Natural killer cell (primary cell): ENCODE measurements around the gene SLC20A1. TPM values are rescaled to one million over a fixed set of nuclear protein-coding genes. Genes with fewer than 3 reads are reported as not detected.

Experiments
- ATAC-seq, 3 donors: fragments of 150-1000 bp in 2 of 3; fragments of 200-7000 bp in 1 of 3; cut with Tn5 transposase; 1 replicate in 1 of 3; 2 replicates in 2 of 3; pipeline ENCODE4 v1.10.0; 2021; ENCODE audit warnings: mild to moderate bottlenecking in 2 of 3, moderate library complexity in 2 of 3
- DNase-seq, 2 donors: peaks; one replicate each; pipeline versions ENCODE4 v3.0.0 to v3.0.0-alpha.2; 2013 to 2021; ENCODE audit warnings: mixed read lengths in 1 of 2
- H3K27ac ChIP-seq: one replicate; pipeline ENCODE4 v1.5.1; 2013; ENCODE audit warnings: mild to moderate bottlenecking, low read length
- H3K27me3 ChIP-seq: one replicate; pipeline ENCODE4 v1.6.1; 2013; ENCODE audit warnings: low read length; ENCODE audit not compliant: control insufficient read depth, insufficient read depth
- H3K36me3 ChIP-seq: one replicate; pipeline ENCODE4 v1.6.1; 2013; ENCODE audit warnings: low read length; ENCODE audit not compliant: control insufficient read depth, insufficient read depth
- H3K4me1 ChIP-seq: one replicate; pipeline ENCODE4 v1.6.1; 2013; ENCODE audit warnings: low read length; ENCODE audit not compliant: control insufficient read depth, insufficient read depth
- H3K4me3 ChIP-seq: one replicate; pipeline ENCODE4 v1.5.1; 2013; ENCODE audit warnings: low read length
- H3K9me3 ChIP-seq: one replicate; pipeline ENCODE4 v1.6.1; 2013; ENCODE audit warnings: low read length; ENCODE audit not compliant: control insufficient read depth, insufficient read depth
- H3K27ac Mint-ChIP-seq, 2 donors: one replicate each; pipeline ENCODE4 v1.8.0; 2022; ENCODE audit warnings: mild to moderate bottlenecking in 2 of 2, mixed read lengths in 2 of 2, moderate library complexity in 1 of 2
- H3K27me3 Mint-ChIP-seq, 2 donors: one replicate each; pipeline ENCODE4 v1.8.0; 2022; ENCODE audit warnings: low read depth in 2 of 2, mixed read lengths in 2 of 2
- H3K36me3 Mint-ChIP-seq: one replicate; pipeline ENCODE4 v1.8.0; 2022; ENCODE audit warnings: mixed read lengths
- H3K4me1 Mint-ChIP-seq, 2 donors: one replicate each; pipeline ENCODE4 v1.8.0; 2022; ENCODE audit warnings: mixed read lengths in 2 of 2
- H3K4me3 Mint-ChIP-seq: one replicate; pipeline ENCODE4 v1.8.0; 2022; ENCODE audit warnings: mild to moderate bottlenecking, moderate library complexity, mixed read lengths
- H3K9me3 Mint-ChIP-seq, 2 donors: one replicate each; pipeline ENCODE4 v1.8.0; 2022; ENCODE audit warnings: mixed read lengths in 2 of 2
- WGBS: methylation state at CpG from one replicate; pipeline ENCODE4 v1.1.7; 2013; ENCODE audit warnings: missing lambda C conversion rate; ENCODE audit not compliant: insufficient coverage; 5-methylcytosine and 5-hydroxymethylcytosine counted together
- intact Hi-C: fragments of 100-400 bp; cut with micrococcal nuclease; formaldehyde crosslinking; loops from one replicate; pipeline ENCODE4 v1.14.2; 2022
- total RNA-seq, 4 donors: library from RNA; stranded (reverse); fragments of 120-200 nt in 1 of 4; gene quantifications; one replicate each; pipeline versions ENCODE4 v1.2.3 to v1.2.4, GENCODE V29; 2013 to 2022
- TF ChIP-seq, protein P1 (sequence below): fragments of 200-600 bp; IDR thresholded peaks from one replicate; pipeline ENCODE4 v1.8.0; 2022; ENCODE audit warnings: antibody characterized with exemption

Gene SLC20A1
- total RNA-seq, 3 donors from 2014 or later (not counting 1 experiment from before 2014, with no cell fraction given): 193 to 241 (median 233) TPM

DNA sequence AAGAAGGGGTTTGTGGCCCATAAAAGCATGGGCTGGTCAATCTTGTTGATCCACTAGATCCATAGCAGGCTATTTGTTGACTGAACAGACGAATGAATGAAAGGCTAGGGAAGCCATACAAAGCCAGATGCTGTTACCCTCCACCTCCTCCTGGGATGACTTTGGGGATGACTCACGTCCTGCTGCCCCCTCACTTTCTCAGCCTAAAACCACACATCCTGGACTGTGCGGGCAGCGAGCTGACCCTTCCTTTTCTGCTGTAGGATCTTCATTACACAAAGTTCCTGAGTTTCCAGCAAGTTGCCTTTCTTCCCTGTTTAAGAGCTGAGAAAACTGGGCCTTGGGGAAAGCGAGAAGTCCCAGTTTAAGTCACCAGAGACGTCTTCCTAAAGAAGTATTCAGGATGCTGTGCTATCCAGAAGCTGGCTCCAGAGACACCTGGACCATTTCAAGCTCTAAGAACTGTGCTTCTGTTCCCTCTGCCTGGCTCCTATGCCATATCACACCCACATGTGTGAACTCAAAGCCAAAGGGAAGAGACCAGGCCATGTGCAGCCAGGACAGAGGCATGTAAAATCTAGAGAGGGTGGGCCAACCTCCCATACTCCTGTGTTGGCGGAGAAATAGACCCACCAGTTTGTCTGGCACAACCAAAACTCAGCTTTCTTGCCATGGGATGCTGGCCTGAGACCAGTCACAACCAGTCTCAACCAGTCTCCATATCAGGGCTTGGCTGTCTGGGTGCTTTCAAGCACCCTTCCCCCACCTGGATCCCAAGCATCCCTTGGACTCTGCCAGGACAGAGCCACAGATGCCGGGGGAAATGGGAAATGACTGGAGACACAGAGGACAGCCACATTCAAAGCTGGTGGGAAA, 4.7 kb upstream of the SLC20A1 start:
- H3K27ac Mint-ChIP-seq: peak overlapping the region; percentile 63 to 76
- H3K27me3 Mint-ChIP-seq: no peaks in the 10 kb centered on the region
- ATAC-seq: no peak
- Histone ChIP-seq H3K4me1 (peaks cover 39% of the 10 kb centered on the region), H3K27ac (no peak overlapping the region), H3K4me3 (no peak overlapping the region), H3K9me3 (no peaks in the 10 kb centered on the region), H3K27me3 (no peaks in the 10 kb centered on the region), H3K36me3 (no peaks in the 10 kb centered on the region)
- no peak for DNase-seq
- H3K4me3 Mint-ChIP-seq: no peak overlapping the region
- WGBS: 70% methylated on average over 8 of the region's 8 CpGs
- peaks cover 60 to 63% of the 10 kb centered on the region in 2 donors for H3K4me1 Mint-ChIP-seq
- TF ChIP-seq, protein P1, sequence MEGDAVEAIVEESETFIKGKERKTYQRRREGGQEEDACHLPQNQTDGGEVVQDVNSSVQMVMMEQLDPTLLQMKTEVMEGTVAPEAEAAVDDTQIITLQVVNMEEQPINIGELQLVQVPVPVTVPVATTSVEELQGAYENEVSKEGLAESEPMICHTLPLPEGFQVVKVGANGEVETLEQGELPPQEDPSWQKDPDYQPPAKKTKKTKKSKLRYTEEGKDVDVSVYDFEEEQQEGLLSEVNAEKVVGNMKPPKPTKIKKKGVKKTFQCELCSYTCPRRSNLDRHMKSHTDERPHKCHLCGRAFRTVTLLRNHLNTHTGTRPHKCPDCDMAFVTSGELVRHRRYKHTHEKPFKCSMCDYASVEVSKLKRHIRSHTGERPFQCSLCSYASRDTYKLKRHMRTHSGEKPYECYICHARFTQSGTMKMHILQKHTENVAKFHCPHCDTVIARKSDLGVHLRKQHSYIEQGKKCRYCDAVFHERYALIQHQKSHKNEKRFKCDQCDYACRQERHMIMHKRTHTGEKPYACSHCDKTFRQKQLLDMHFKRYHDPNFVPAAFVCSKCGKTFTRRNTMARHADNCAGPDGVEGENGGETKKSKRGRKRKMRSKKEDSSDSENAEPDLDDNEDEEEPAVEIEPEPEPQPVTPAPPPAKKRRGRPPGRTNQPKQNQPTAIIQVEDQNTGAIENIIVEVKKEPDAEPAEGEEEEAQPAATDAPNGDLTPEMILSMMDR: no peak
- no peaks in the 10 kb centered on the region for H3K9me3 Mint-ChIP-seq
- no peaks in the 10 kb centered on the region for H3K36me3 Mint-ChIP-seq
- intact Hi-C loops: no loop called here

DNA sequence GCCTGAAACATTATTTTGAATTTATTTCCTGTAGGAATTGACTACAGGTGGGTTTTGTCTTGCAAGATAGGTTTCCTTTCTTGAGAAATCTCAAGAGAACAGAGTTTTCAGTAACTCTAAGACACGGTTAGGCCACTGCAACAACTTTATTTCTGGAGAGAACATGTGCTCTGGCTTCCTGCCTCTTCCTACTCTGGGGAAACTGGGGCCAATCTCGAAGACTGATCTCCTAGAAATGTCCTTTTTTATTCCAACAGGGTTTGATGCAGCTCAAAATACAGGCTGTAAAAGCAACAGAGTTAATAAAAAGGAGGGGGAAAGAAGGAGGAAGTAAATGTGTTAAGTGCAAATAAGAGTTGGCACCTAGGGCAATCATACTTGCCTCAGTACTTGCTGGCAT, 4.0 kb upstream of the SLC20A1 start:
- TF ChIP-seq, protein P1: no peak
- no peak for ATAC-seq
- Histone ChIP-seq H3K4me3 (no peak overlapping the region), H3K27me3 (no peaks in the 10 kb centered on the region), H3K9me3 (no peaks in the 10 kb centered on the region), H3K36me3 (peaks cover under 1% of the 10 kb centered on the region), H3K4me1 (peaks cover 34% of the 10 kb centered on the region), H3K27ac (no peak overlapping the region)
- DNase-seq: no peak
- H3K4me1 Mint-ChIP-seq: peaks cover 55 to 60% of the 10 kb centered on the region in 2 donors
- intact Hi-C loops: no loop called here
- H3K27me3 Mint-ChIP-seq: no peaks in the 10 kb centered on the region
- peaks cover 1% of the 10 kb centered on the region for H3K36me3 Mint-ChIP-seq
- H3K9me3 Mint-ChIP-seq: no peaks in the 10 kb centered on the region
- 26% methylated on average over 2 of the region's 2 CpGs for WGBS
- peak overlapping the region; percentile 63 to 76 for H3K27ac Mint-ChIP-seq
- peak overlapping the region; percentile 17 for H3K4me3 Mint-ChIP-seq

DNA sequence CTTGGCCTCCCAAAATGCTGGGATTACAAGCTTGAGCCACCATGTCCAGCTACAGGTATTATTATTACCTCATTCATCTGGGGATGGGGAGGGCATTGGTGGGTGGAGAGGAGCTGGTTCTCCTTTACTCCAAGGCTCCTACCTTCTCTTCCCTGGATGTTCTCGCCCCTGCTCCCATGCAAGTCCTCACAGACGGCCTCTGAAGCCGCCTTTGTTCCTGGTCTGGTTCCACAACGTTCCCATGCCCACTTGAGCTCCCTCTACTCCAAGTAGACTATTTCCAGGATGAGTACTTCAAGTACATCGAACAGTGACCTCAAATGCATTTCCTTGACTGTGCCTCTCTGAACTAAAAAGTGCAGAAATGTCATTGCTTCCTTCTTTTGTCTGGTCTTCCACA, 3.2 kb upstream of the SLC20A1 start:
- Mint-ChIP-seq H3K4me1 (peaks cover 57 to 60% of the 10 kb centered on the region in 2 donors), H3K36me3 (peaks cover 10% of the 10 kb centered on the region), H3K9me3 (no peaks in the 10 kb centered on the region), H3K4me3 (no peak overlapping the region), H3K27me3 (no peaks in the 10 kb centered on the region), H3K27ac (peak overlapping the region; percentile 89 to 91)
- Histone ChIP-seq H3K9me3 (no peaks in the 10 kb centered on the region), H3K27ac (no peak overlapping the region), H3K4me1 (peaks cover 36% of the 10 kb centered on the region), H3K36me3 (peaks cover 9% of the 10 kb centered on the region), H3K4me3 (no peak overlapping the region), H3K27me3 (no peaks in the 10 kb centered on the region)
- intact Hi-C loops: no loop called here
- WGBS: 94% methylated on average over 5 of the region's 5 CpGs
- DNase-seq: no peak
- ATAC-seq: no peak
- TF ChIP-seq, protein P1: no peak
